ENCODE results near the gene PUS3. TPM values are rescaled to one million over a fixed set of nuclear protein-coding genes. Genes with fewer than 3 reads are reported as not detected.

The PUS3 gene, protein sequence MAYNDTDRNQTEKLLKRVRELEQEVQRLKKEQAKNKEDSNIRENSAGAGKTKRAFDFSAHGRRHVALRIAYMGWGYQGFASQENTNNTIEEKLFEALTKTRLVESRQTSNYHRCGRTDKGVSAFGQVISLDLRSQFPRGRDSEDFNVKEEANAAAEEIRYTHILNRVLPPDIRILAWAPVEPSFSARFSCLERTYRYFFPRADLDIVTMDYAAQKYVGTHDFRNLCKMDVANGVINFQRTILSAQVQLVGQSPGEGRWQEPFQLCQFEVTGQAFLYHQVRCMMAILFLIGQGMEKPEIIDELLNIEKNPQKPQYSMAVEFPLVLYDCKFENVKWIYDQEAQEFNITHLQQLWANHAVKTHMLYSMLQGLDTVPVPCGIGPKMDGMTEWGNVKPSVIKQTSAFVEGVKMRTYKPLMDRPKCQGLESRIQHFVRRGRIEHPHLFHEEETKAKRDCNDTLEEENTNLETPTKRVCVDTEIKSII
- 13.9 and 14.9 TPM in 2 replicates for total RNA-seq

DNA sequence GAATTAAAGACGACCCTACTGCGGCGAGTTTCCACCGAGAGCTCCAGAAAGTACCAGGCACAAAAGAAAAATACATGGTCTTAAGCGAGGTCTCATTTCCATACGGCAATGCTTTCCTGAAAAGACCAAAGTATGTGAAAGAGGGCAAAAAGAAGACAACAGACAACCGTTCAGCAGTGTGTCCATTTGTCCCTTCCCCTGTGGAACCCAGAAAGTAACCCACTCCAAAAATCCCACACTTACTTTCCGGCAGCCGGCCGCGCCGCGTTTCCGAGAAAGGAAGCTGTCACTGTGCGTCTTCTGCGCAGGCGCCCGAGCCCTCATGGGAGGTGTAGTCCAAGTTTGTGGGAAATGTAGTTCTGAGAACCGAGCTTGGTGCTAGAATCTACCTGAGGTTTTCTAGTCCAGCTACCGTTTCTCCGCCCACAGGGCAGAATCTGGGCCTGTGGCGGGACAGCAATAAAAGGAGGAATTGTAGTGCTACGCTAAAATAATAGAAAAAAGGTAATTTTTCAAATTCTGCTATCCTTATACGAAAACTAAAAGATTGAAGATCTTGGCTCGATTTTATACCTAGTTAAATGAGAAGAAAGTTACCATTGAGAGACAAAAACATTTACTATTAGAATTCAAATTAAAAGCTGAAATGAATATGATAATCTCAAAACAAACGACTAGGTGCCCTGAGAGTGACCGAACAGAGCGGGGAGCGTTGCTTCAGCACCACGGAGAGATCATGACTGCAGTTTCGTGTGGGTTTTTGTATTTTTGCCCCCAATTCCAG is at the start of gene PUS3:
TSS of gene PUS3 (minus strand) at position 280 of the 784 bp plus-strand sequence. CDS start 6,922 bp downstream, outside the sequence.

DNA sequence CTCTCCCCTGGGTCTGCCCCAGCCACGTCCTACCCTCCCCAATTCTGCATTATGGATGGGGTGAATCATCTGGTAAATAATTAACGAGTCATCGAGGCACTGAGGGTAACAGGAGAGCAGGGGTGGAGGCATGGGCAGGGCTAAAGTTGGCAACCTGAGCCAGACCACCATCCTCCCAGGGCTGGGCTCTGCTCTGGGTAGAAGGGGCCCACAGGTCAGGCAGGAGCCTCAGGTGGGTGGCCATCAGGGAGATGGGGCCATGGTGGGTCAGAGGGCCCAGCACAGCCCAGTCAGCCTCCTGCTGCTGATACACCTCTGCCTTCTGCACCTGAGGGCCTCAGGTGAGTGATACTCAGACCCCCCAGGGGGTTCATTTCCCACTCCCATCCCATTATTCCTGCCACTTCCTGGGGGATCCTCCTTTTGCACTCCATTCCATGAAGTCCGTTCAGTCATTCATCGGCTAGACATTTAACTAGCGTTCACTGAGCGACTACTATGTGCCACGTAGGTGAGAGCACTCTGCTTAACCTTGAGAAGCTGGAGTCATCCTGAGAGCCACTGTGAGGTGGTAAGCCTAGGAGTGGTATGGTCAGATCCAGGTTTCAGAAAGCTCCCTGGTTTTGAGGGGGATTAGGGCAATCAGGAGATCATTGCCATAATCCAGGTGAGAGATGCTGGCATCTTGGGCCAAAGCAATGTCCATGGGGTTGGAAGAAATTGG is 43.0 kb upstream of the PUS3 start, which contains the start of gene VSIG10L2:
TSS of gene VSIG10L2 (plus strand) at position 248 of the 724 bp plus-strand sequence. CDS start at position 260, 12 bp downstream.

DNA sequence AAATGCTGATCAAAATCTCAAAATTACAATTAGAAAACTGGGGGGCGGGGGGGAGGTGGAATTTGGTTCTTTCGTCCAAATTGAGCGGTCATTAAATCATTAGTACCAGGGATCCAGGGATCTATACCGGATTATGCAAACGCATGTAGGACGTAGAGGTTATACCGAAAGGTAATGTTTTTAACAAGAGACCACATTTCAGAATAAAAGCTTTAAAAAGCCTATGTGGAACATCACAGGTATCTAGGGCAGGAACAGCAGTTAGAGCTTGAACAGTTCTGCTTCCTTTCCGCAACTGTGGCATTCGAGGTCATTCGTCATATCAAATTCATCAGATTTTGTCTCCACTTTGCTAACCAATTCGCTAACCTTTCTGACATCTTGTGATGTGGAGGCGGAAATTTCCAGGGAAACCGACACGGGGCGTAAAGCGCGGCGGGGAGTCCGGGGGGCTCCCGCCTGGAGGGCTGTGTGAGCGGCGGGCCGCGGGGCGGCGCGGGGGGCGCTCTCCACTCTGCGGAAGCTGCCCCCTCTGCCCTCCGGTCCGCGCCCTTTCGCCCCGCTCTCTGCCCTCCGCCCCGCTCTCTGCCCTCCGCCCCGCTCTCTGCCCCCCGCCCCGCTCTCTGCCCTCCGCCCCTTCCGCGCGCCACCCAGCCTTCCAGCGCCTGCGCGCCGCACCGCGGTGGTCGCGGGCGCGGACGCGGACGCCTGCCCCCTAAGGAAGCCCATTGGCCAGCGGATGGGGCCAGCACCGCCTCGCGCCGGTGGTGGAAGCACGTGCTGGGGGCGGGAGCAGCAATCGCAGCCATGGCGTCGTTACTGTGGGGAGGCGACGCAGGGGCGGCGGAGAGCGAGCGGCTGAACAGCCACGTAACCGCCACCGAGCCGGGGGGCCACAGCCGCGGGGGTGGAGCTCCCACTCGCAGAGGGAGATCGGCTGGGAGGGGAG is 979 bp upstream of the PUS3 start, which contains the start of gene DDX25:
TSS of gene DDX25 (plus strand) at position 798 of the 949 bp plus-strand sequence. CDS start at position 808, 10 bp downstream.

GRCh38 chr11:125887373-125888324 is 15.4 kb downstream of the PUS3 start, which contains the start of gene HYLS1:
TSS of gene HYLS1 (plus strand) at chr11:125887668. CDS start at chr11:125899369, 11,701 bp downstream.

Other genes starting within 250 kb of the PUS3 start
- gene ACRV1, start 222.4 kb downstream of the PUS3 start, total RNA-seq = not detected in 2 replicates
- gene PATE1, start 156.9 kb downstream of the PUS3 start, total RNA-seq = not detected in 2 replicates
- gene PATE2, start 124.4 kb downstream of the PUS3 start, total RNA-seq = 0.12 and 0.22 TPM in 2 replicates
- not detected in 2 replicates for gene PATE3, start 115.1 kb downstream of the PUS3 start, total RNA-seq
- not detected in 2 replicates for gene PATE4, start 69.9 kb downstream of the PUS3 start, total RNA-seq
- 6.1 and 16.6 TPM in 2 replicates for gene HYLS1, start 15.5 kb downstream of the PUS3 start, total RNA-seq
- gene DDX25, start 1.3 kb upstream of the PUS3 start, total RNA-seq = under 0.01 and 0.11 TPM in 2 replicates
- 0.22 TPM in 1 of 2 replicates, not detected in the other for gene VSIG10L2, start 42.8 kb upstream of the PUS3 start, total RNA-seq
- gene CDON, start 159.7 kb upstream of the PUS3 start, total RNA-seq = 5.2 and 13.0 TPM in 2 replicates